H1 (cell line): ENCODE results near the gene DNER. TPM values are rescaled to one million over a fixed set of nuclear protein-coding genes. Genes with fewer than 3 reads are reported as not detected.

Source experiments
- CHD7 ChIP-seq: fragments of 300-600 bp; sonication (generic); IDR thresholded peaks from 2 replicates; pipeline ENCODE4 v1.7.1; 2012; ENCODE audit warnings: low read length, moderate library complexity, mild to moderate bottlenecking, inconsistent platforms; ENCODE audit not compliant: insufficient replicate concordance
- KDM4A ChIP-seq: IDR thresholded peaks from one replicate; pipeline ENCODE4 v1.7.1; 2012; ENCODE audit warnings: low read depth, mild to moderate bottlenecking, moderate library complexity, low read length, inconsistent platforms; ENCODE audit not compliant: severe bottlenecking
- ZNF274 ChIP-seq: IDR thresholded peaks from 2 replicates; pipeline ENCODE4 v1.7.0; 2012; ENCODE audit warnings: low read length, borderline replicate concordance; ENCODE audit errors: extremely low read depth
- polyA plus RNA-seq, 7 experiments: library from polyadenylated mRNA; depleted of rRNA in 3 of 7; stranded (reverse) in 5 of 7; unstranded in 2 of 7; fragments of >200 nt in 5 of 7; fragments of 200-250 nt in 2 of 7; gene quantifications; 1 replicate in 5 of 7; 2 replicates in 1 of 7; 4 replicates in 1 of 7; pipeline versions ENCODE4 v1.2.1 to v1.2.3, GENCODE V29; 2011 to 2013; ENCODE audit warnings: missing spikeins in 2 of 7, mixed read lengths in 2 of 7
- total RNA-seq: library from RNA; stranded (reverse); fragmentation: NEBNext Ultra II Directional; extraction: Animal tissue kit (Norgen Biotek cat#: 25700); gene quantifications from 2 replicates; pipeline ENCODE4 v1.2.1, GENCODE V29; 2021

DNER gene
- total and polyA plus RNA-seq, 2 of the 8 experiments (the other 6 are each of a cell fraction or from before 2014, with no cell fraction given), result 6.8 to 16.3 TPM

DNA sequence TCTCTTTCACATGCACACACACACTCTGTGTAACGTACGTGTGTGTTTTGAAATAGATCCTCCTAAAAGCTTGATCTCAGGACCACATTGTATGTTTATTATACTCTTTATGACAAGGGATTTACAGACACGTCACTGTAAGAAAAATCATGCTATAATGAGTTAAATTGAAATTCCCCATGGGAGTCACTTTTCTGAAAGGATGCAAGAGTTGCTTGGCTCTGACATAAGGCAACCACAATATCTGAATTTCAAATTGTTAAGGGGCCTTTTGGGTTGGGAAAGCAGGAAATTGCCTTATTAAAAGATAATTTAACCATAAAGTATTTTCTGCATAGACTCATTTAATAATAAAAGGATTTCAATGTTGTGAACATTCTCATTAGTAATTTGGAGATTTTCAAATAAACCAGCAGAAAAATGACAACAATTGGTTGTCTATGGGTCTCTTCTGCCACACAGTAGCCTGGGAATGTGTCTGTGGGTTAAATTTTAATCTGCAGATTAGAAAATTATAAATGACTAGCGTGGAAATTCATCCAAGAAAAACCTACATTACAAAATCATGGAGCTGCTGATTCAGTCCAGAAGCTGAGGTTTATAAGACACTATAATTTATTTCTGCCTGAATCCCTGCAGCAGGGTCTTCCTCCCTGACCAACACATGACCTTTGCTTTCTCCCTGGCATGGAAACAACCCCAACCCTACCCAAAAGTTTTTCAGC lies 367.4 kb downstream of the DNER start (continued):
- TF ChIP-seq CHD7 (no peak), ZNF274 (no peak), KDM4A (no peak)
